Measurements from ENCODE around the gene NEURL1B. TPM values are rescaled to one million over a fixed set of nuclear protein-coding genes. Genes with fewer than 3 reads are reported as not detected.

The NEURL1B gene
- total and polyA plus RNA-seq, 10 donors: 0.26 to 2.5 (median 1.2) TPM

- Histone ChIP-seq H3K9me3 (no peaks in the 10 kb centered on the region), H3K36me3 (no peaks in the 10 kb centered on the region), H3K4me1 (peaks cover 10 to 38% (median 16%) of the 10 kb centered on the region in 6 donors), H3K4me3 (no peak overlapping the region), H3K27ac (no peak overlapping the region), H3K27me3 (replicated peaks in 1 of 7) (peaks cover 0 to 69% (median 31%) of the 10 kb centered on the region in 7 donors)
- intact Hi-C loops (cut with DNase I; ENCODE audit: low total_unique reads): no loop called here
- peak; percentile 42 for DNase-seq
- 44 to 63% (median 52%) methylated on average over 16 of the region's 16 CpGs for WGBS, 5 donors
- TF ChIP-seq POLR2A (IDR thresholded peaks at IDR 0.05): no peak
- TF ChIP-seq CTCF (IDR thresholded peaks at IDR 0.05 in 8 of 11, conservative IDR thresholded peaks at IDR 0.05 in 3 of 11): no peak
- no peak for TF ChIP-seq POLR2AphosphoS5 (IDR thresholded peaks at IDR 0.05)
Measured at GRCh38 chr5:172642926-172643871, 2.1 kb downstream of the NEURL1B start.

GRCh38 chr5:172644266-172644665 is 3.2 kb downstream of the NEURL1B start:
- DNase-seq: no peak
- Histone ChIP-seq H3K4me3 (no peak overlapping the region), H3K4me1 (peaks cover 10 to 38% (median 16%) of the 10 kb centered on the region in 6 donors), H3K9me3 (no peaks in the 10 kb centered on the region), H3K27ac (no peak overlapping the region), H3K27me3 (replicated peaks in 1 of 7) (peaks cover 0 to 59% (median 27%) of the 10 kb centered on the region in 7 donors), H3K36me3 (no peaks in the 10 kb centered on the region)
- 44 to 70% (median 51%) methylated on average over 6 of the region's 6 CpGs for WGBS, 5 donors
- intact Hi-C loops (cut with DNase I; ENCODE audit: low total_unique reads): no loop called here
- no peak for TF ChIP-seq CTCF (IDR thresholded peaks at IDR 0.05 in 8 of 11, conservative IDR thresholded peaks at IDR 0.05 in 3 of 11)
- TF ChIP-seq POLR2AphosphoS5 (IDR thresholded peaks at IDR 0.05): no peak
- no peak for TF ChIP-seq POLR2A (IDR thresholded peaks at IDR 0.05)

DNA sequence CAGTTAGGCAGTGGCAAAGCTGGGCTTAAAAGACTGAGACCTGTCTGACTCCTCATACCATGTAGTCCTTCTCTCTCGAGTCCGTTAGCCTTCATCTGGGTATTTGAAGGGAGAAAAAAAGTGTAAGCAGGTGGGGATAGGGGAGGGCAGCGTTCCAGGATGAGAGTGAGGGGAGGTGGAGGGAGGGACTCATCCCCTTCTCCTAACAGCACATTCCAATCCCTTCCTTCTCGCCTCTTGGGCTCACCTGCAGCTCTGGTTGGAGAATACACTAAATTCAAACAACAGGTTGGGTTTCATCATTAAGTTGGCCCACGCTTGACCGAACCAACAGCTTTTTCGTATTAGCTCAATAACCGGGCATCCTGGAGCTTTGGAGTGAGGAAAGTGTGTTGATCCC is 3.6 kb downstream of the NEURL1B start:
- DNase-seq: peak; percentile 15
- 79 to 92% (median 88%) methylated on average over 8 of the region's 8 CpGs for WGBS, 5 donors
- H3K36me3 ChIP-seq: no peaks in the 10 kb centered on the region
- peaks cover 10 to 38% (median 16%) of the 10 kb centered on the region in 6 donors for H3K4me1 ChIP-seq
- no peaks in the 10 kb centered on the region for H3K9me3 ChIP-seq
- peaks cover 0 to 55% (median 27%) of the 10 kb centered on the region in 7 donors for H3K27me3 ChIP-seq (replicated peaks in 1 of 7)
- TF ChIP-seq POLR2A (IDR thresholded peaks at IDR 0.05) (no peak), CTCF (IDR thresholded peaks at IDR 0.05 in 8 of 11, conservative IDR thresholded peaks at IDR 0.05 in 3 of 11) (no peak), POLR2AphosphoS5 (IDR thresholded peaks at IDR 0.05) (no peak)
- H3K4me3 ChIP-seq: no peak overlapping the region
- intact Hi-C loops (cut with DNase I; ENCODE audit: low total_unique reads): no loop called here
- H3K27ac ChIP-seq: no peak overlapping the region

All from spleen (tissue), 11 donors.